Transverse colon (tissue), 4 donors: ENCODE measurements around the gene TLK1.

ENCODE experiments used
- POLR2AphosphoS5 ChIP-seq, 3 donors: sonication (generic); formaldehyde crosslinking; IDR thresholded peaks; one replicate each; pipeline ENCODE4 v1.6.1; 2016; ENCODE audit warnings: antibody characterized with exemption in 3 of 3
- TF ChIP-seq, protein P1 (sequence below), 5 experiments: fragments of 200-600 bp in 3 of 5; fragments of 450-650 bp in 2 of 5; sonication (generic) in 3 of 5; IDR thresholded peaks; 1 replicate in 2 of 5; 2 replicates in 3 of 5; pipeline ENCODE4 v1.5.1; 2016 to 2017; ENCODE audit warnings: antibody characterized with exemption in 5 of 5, inconsistent platforms in 3 of 5, mild to moderate bottlenecking in 2 of 5, moderate library complexity in 1 of 5

DNA sequence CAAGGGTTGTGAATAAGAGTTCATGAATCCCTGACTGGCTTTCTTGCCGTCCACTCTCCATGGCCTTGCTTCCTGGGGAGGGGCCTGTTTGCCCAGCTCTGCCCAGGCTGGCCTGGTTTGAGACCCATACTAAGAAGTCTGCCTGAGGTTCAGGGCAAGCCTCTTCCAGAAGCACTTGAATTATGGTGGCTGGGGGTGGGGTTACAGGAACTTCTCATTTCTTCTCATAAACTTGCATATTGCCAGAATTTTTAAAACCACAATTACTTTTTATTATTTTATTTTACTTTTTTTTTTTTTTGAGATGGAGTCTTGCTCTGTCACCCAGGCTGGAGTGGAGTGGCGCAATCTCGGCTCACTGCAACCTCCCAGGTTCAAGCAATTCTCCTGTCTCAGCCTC, 189.6 kb downstream of the TLK1 start:
- TF ChIP-seq, protein P1, sequence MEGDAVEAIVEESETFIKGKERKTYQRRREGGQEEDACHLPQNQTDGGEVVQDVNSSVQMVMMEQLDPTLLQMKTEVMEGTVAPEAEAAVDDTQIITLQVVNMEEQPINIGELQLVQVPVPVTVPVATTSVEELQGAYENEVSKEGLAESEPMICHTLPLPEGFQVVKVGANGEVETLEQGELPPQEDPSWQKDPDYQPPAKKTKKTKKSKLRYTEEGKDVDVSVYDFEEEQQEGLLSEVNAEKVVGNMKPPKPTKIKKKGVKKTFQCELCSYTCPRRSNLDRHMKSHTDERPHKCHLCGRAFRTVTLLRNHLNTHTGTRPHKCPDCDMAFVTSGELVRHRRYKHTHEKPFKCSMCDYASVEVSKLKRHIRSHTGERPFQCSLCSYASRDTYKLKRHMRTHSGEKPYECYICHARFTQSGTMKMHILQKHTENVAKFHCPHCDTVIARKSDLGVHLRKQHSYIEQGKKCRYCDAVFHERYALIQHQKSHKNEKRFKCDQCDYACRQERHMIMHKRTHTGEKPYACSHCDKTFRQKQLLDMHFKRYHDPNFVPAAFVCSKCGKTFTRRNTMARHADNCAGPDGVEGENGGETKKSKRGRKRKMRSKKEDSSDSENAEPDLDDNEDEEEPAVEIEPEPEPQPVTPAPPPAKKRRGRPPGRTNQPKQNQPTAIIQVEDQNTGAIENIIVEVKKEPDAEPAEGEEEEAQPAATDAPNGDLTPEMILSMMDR (IDR thresholded peaks at IDR 0.05): no peak
- TF ChIP-seq POLR2AphosphoS5 (IDR thresholded peaks at IDR 0.05): no peak
